ENCODE results near the gene DOCK10. TPM values are rescaled to one million over a fixed set of nuclear protein-coding genes. Genes with fewer than 3 reads are reported as not detected.

The DOCK10 gene
- total and polyA plus RNA-seq, 10 of the 15 experiments (the other 5 are each of a cell fraction or from before 2014, with no cell fraction given), result 16.9 to 120 (median 85.5) TPM

GRCh38 chr2:224757934-224758548 is 284.2 kb downstream of the DOCK10 start:
- BruUV-seq (replicated peaks), result no TSS peak
- no peak for ATAC-seq
- RAD21 ChIA-PET (ENCODE audit: unreplicated experiment), result no interaction called here

More at GRCh38 chr2:224757934-224758548, 284.2 kb downstream of the DOCK10 start:
- intact Hi-C loops (cut with micrococcal nuclease; ENCODE audit: unreplicated experiment), result no loop called here
- H3K4me2 ChIP-seq (ENCODE audit: control insufficient read depth, insufficient read depth), result no peak overlapping the region
- H4K20me1 ChIP-seq (ENCODE audit: control insufficient read depth, insufficient read depth), result no peaks in the 10 kb centered on the region
- H3K36me3 ChIP-seq (ENCODE audit: control insufficient read depth in 2 of 2, insufficient read depth in 2 of 2, low read length in 1 of 2), result peaks cover 2 to 9% of the 10 kb centered on the region in 2 experiments; a peak in 2 of 4 replicates
- no peak overlapping the region for H3K4me3 ChIP-seq
- CTCF ChIA-PET, result no interaction called here
- SMC1A ChIA-PET (ENCODE audit: uncharacterized antibody, unreplicated experiment), result no interaction called here
- in situ Hi-C loops (cut with MboI), result no loop called here
- peaks cover 11% of the 10 kb centered on the region; the same call in 2 of the 3 replicates for H3K9me3 ChIP-seq (replicated peaks; ENCODE audit: control insufficient read depth, insufficient read depth, low read length)
- no peak for DNase-seq (ENCODE audit: low read depth, low spot score)
- POLR2A ChIA-PET, result no interaction called here
- 89% methylated on average over 3 of the region's 3 CpGs for WGBS (ENCODE audit: insufficient coverage, insufficient replicate concordance, low lambda C conversion rate, missing lambda C conversion rate)
- TF ChIP-seq RBBP5 (conservative IDR thresholded peaks at IDR 0.05), result no peak
- TF ChIP-seq CEBPZ (IDR thresholded peaks at IDR 0.05; ENCODE audit: low read depth, low read length), result peak; percentile 13; the same call in 1 of the 2 replicates
- no peak for FAIRE-seq
- no peak overlapping the region for H3K27ac ChIP-seq (ENCODE audit: control insufficient read depth, insufficient read depth)
- H3K79me2 ChIP-seq (ENCODE audit: control insufficient read depth, insufficient read depth, low read length), result no peaks in the 10 kb centered on the region
- H3K4me1 ChIP-seq (ENCODE audit: control insufficient read depth, insufficient read depth, low read length), result no peaks in the 10 kb centered on the region
- H3K9ac ChIP-seq (ENCODE audit: control insufficient read depth, insufficient read depth, low read length), result no peak overlapping the region
- H3K27me3 ChIP-seq (replicated peaks in 1 of 2; ENCODE audit: control insufficient read depth in 2 of 2, insufficient read depth in 2 of 2, low read length in 1 of 2), result no peaks in the 10 kb centered on the region
- no peak overlapping the region for H2AFZ ChIP-seq (ENCODE audit: control insufficient read depth, low read depth, low read length)
